CD4-positive, alpha-beta T cell treated with Interleukin-17A for 4 hours (primary cell): ENCODE measurements around the gene KIAA2012.

Experiments used
- DNase-seq: peaks from one replicate; pipeline ENCODE4 v3.0.0-alpha.2; 2020; ENCODE audit warnings: mixed read lengths

Gene KIAA2012

GRCh38 chr2:202072737-202073401 lies at the start of gene KIAA2012:
TSS of gene KIAA2012 (plus strand) at chr2:202073255. CDS start at chr2:202073628, 373 bp downstream.
- no peak for DNase-seq

- no peak for DNase-seq
These were observed 49.2 kb upstream of the KIAA2012 start for GRCh38 chr2:202023904-202024266.

GRCh38 chr2:202024871-202025270 lies 48.2 kb upstream of the KIAA2012 start:
- DNase-seq, result no peak

GRCh38 chr2:202025816-202026215 lies 47.2 kb upstream of the KIAA2012 start:
- no peak for DNase-seq

- no peak for DNase-seq
These were observed 46.5 kb upstream of the KIAA2012 start for GRCh38 chr2:202026507-202026906.

GRCh38 chr2:202030691-202031090 lies 42.4 kb upstream of the KIAA2012 start:
- no peak for DNase-seq

- DNase-seq, result no peak
These were observed 41.7 kb upstream of the KIAA2012 start for GRCh38 chr2:202031246-202031951.

GRCh38 chr2:202032846-202033316 lies 40.2 kb upstream of the KIAA2012 start:
- peak; percentile 52 for DNase-seq

GRCh38 chr2:202033317-202034248 lies 39.5 kb upstream of the KIAA2012 start, which contains the start of gene FZD7:
TSS of gene FZD7 (plus strand) at chr2:202033855. CDS start at chr2:202034648, 793 bp downstream.
- peak; percentile 93 for DNase-seq

GRCh38 chr2:202034249-202035088 lies 38.6 kb upstream of the KIAA2012 start:
- peak; percentile 47 for DNase-seq

GRCh38 chr2:202035089-202035940 lies 37.7 kb upstream of the KIAA2012 start:
- peak; percentile 42 for DNase-seq

- DNase-seq, result no peak
These were observed 37.1 kb upstream of the KIAA2012 start for GRCh38 chr2:202035941-202036372.

GRCh38 chr2:202036601-202037037 lies 36.4 kb upstream of the KIAA2012 start:
- DNase-seq, result no peak

- no peak for DNase-seq
These were observed 36.0 kb upstream of the KIAA2012 start for GRCh38 chr2:202037086-202037485.

GRCh38 chr2:202038471-202039277 lies 34.4 kb upstream of the KIAA2012 start:
- no peak for DNase-seq

- DNase-seq, result no peak
These were observed 33.6 kb upstream of the KIAA2012 start for GRCh38 chr2:202039278-202040078.

- DNase-seq, result no peak
These were observed 32.8 kb upstream of the KIAA2012 start for GRCh38 chr2:202040079-202040844.

- DNase-seq, result no peak
These were observed 30.6 kb upstream of the KIAA2012 start for GRCh38 chr2:202042444-202042843.
